Suppressor macrophage treated with lipopolysaccharide for 4 hours (primary cell): ENCODE measurements around the gene KIT.
A peak's percentile ranks its signal among the peaks of the same experiment; 100 is the strongest.

Source experiments
- DNase-seq: peaks from one replicate; pipeline ENCODE4 v3.0.0-alpha.2; 2020

Gene KIT

GRCh38 chr4:54708339-54709279, 50.9 kb downstream of the KIT start:
- no peak for DNase-seq

DNA sequence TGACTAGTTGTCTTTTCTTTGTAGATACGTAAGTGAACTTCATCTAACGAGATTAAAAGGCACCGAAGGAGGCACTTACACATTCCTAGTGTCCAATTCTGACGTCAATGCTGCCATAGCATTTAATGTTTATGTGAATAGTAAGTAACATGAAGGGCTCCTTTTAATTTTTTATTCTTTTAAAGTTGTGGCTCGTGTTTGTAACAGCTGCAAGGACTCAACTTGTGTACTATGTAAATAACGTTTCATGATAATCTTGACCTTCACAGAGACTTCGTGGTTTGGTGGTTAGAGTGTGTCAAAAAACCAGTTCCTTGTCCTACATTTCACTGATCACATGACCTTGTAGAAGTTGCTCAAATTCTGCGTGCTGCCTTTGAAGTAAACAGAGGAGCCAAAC, 51.6 kb downstream of the KIT start:
- DNase-seq, result peak; percentile 45

DNA sequence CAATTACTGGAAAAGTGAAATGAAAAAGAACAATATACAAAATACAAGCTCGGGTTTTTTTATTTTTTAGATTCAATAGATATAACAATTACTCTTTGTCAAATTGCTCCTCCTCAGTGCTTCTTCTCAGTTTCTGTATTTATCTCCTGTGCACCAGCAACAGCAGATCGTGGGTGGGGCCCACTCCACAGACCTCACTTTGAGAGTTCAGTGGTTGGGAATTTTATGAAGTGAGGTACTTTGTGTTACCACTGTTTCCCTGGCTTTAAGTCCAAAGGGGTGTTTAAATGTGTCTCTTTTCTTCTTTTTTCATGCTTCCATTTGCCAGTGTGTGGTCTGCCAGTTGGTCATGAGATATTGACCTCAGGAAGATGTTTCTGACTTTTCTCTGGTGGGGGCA, 54.4 kb downstream of the KIT start:
- no peak for DNase-seq

DNA sequence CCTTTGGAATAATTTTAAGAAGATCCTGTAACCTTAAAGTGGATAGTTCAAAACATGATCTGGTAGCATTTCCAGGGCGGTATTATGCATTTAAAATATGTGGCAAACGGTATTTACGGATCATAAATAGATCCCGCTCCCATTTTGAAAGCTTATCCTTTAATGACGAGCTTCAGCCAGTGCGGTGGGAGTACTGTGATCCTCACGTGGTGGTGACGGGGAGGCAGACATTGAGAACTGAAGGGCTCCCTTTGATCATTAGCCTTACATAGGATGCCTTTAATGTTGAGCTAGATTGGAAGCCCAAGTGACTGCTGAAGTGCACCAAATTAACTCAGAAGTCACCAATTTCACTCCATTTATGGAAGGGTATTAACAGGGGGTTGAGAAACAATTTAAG, 56.9 kb downstream of the KIT start:
- no peak for DNase-seq

- DNase-seq, result no peak
Measured at GRCh38 chr4:54716478-54717065, 58.8 kb downstream of the KIT start.

DNA sequence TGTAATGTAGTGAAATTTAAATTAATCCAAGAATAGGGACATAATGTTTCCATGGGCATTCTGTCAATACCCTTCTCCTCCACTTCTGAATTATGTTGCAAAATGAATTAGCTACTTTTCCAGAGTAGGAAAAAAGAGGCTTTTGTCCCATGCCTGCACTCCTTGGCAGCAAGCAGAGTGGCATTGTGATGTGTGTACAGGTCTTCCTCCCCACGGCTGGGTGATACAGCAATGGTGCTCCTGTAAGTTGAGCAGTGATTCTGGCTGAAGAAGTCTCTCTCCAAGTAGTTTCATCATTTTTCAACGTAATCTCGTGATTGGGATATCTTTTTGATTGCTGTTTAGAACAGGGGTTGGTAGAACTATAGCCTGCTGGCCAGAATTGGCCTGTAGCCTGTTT, 59.9 kb downstream of the KIT start:
- no peak for DNase-seq

DNA sequence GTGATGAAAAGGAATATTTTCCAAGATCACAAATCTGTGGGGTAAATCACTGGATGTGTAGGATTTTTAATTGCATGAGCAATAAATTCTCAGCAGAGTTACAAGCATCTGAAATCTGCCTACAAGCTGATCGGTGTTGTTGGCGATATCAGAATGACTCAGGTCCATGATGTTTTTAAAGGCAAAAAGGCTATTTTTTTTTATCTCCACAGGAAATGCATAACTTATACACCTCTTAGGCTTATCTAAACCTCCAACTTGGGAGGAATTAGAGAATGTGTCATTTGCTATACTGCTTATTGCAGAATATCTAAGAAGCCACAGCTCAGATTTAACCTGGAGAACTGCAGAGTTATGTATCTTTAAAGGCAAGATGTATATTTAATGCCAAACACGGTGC, 61.6 kb downstream of the KIT start:
- DNase-seq, result no peak

DNA sequence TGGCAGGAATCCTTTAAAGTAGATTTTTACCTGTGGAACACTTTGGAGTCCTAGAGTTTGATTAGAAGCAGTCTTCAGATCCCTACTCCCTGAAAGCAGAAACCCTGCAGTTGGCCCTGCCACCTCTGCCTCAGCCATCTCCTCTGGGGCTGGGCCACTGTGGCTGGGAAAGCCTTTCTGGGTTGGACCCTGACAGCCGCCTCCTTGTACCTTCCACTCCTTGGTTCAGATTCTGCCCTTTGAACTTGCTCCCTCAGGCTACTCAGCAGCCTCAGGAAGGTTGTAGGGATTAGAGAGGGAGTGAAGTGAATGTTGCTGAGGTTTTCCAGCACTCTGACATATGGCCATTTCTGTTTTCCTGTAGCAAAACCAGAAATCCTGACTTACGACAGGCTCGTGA, 65.5 kb downstream of the KIT start:
- DNase-seq, result no peak

DNA sequence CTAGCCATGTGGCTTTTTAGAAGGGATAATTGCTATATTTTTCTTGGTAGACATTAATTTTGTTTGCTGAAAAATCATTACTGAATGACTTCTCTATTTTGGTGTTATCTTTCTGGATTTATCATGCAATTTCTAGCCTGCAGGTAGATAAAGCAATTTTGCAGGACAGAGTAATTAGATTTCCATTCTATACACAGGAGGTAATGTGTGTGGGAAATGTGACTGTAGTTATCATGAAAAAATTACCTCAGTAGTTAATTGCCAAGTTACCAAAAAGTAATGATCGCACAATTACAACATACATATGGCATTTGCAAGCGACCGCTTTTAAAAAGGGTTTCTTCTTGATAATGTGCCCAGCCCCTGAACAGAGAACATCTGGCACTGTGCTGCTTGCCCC, 66.1 kb downstream of the KIT start:
- DNase-seq, result no peak

DNA sequence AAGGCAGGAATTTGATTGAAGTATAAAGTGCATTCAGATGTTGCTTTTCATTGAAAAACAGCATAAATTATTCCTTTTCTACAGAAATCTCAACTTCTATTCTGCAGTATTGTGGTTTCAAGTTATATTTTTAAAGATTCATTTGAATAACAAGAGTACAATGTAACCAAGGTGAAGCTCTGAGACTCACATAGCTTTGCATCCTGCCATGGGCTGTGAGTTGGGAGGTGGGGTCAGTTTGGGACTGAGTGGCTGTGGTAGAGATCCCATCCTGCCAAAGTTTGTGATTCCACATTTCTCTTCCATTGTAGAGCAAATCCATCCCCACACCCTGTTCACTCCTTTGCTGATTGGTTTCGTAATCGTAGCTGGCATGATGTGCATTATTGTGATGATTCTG, 69.2 kb downstream of the KIT start:
- no peak for DNase-seq

DNA sequence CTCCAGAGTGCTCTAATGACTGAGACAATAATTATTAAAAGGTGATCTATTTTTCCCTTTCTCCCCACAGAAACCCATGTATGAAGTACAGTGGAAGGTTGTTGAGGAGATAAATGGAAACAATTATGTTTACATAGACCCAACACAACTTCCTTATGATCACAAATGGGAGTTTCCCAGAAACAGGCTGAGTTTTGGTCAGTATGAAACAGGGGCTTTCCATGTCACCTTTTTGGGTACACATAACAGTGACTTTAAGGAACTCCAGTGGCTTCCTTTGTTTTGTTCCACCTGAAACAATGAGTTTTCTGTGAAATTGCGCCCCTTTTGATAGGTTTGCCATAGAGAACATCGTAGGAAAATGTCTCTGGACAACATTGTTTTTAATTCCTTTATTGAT, 69.6 kb downstream of the KIT start:
- no peak for DNase-seq

- DNase-seq, result no peak
Measured at GRCh38 chr4:54728368-54728767, 70.6 kb downstream of the KIT start.

- DNase-seq, result no peak
Measured at GRCh38 chr4:54729256-54729655, 71.5 kb downstream of the KIT start.

- DNase-seq, result no peak
Measured at GRCh38 chr4:54730581-54730980, 72.8 kb downstream of the KIT start.

DNA sequence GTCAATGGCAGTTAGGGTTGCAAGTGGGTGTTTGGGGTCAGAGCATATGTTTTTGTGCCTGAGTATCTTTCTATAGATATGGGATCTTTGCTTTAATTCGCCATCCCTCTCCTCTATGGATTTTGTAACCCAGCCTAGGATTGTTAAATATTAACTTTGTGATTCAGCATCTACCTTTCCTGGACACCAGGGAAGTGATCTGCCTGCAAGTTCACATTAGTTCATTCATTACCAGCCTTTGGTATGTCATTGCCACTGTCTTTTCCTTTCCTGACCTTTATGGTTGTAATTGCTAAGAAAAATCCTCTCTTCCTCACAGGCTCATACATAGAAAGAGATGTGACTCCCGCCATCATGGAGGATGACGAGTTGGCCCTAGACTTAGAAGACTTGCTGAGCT, 73.8 kb downstream of the KIT start:
- no peak for DNase-seq

GRCh38 chr4:54731976-54732375, 74.2 kb downstream of the KIT start:
- DNase-seq, result no peak

DNA sequence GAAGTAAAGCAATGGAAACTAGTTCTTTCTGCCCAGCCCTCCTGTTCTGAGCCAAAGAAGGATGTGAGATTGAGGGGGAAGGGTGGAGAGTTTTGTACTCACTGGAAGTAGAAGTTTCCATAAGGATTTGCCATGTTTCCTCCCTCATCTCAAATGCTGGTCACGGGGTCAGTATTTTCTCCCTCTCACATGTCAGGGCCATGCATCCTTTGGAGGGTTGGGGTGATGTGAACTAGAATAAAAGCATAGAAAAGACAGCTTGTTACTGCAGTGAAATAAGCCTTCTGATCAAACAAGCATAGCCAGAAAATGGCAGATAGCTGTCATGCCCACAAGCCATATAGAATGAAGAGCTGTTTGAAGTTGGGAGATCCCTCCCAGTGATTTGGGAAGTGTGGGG, 79.7 kb downstream of the KIT start:
- DNase-seq, result no peak

DNA sequence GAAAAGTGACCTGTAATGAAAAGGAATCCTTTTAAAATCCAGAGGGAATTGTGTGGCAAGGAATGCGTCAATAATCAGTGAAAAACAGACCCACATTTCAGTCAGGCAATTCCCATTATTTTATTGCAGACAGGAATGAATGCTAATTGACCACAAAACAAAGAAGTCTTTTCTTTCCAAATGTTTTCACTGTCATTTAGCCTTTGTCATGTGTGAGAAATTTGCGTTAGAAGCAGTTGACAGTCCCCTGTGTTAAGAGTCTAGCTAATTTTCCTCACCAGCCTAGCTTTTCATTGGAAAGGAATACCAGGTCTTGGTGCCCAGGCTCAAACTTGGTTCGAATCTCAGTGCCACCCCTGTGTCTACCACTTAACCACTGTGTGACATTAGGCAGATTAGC, 83.4 kb downstream of the KIT start:
- DNase-seq, result no peak

DNA sequence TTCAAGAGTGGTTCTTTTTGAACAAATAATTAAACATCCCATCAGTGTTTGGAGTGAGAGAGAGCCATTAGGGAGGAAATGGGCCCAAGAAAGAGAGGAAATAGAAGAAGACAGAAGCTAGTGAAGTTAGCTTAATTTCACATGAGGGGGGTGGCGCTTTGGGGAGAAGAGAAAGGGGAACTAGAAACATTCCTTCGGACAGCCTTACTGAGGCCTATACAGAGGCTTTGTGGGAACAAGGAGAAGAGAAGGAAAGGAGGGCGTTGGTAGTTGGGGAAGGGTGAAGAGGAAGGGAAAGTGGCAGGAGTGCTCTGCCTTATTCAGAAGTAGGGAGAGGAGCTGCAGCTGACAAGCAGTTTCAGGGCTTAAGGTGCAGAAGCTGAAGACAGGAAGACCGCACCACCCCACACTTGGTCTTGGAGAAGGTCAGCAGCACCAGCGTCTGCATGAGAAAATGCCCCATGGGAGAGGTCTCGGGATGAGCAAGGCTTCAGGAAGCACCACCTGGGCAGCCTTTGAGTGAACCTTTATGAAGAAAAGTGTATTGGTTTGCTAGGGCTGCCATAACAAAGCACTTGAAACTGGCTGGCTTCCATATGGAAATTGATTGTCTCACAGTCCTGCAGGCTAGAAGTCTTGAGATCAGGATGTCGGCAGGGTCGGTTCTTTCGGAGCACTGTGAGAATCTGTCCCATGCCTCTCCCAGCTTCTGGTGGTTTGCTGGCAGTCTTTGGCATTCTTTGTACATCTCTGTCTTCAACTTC, 85.1 kb downstream of the KIT start:
- peak; percentile 67 for DNase-seq

GRCh38 chr4:54743562-54743961, 85.8 kb downstream of the KIT start:
- DNase-seq, result no peak

- DNase-seq, result no peak
Measured at GRCh38 chr4:54744487-54744886, 86.7 kb downstream of the KIT start.

- no peak for DNase-seq
Measured at GRCh38 chr4:54745031-54745770, 87.4 kb downstream of the KIT start.

DNA sequence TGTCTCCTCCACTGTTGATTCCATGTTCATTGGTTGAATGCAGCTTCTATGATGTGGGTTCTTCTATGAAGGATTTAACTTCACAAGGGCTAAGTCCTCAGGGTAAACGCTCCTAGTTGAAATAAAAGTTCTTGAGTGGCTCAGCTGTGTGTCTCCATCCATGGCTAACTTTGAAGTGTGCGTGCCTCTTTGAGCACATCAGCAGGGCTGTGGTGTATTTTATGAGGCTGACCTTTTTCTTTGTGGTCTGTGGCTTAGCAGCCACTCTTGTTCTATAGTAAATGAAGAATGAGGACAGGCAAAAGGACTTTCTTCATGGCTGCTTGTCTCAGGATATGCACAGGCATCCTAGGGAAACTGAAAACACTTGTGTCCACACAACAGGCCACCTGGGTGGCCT, 88.5 kb downstream of the KIT start:
- DNase-seq, result no peak
